ENCODE data around the gene LCTL. TPM values are rescaled to one million over a fixed set of nuclear protein-coding genes. Genes with fewer than 3 reads are reported as not detected.
A peak's percentile ranks its signal among the peaks of the same experiment; 100 is the strongest.

The LCTL gene
- total RNA-seq, 2 experiments from 2014 or later = not detected

DNA sequence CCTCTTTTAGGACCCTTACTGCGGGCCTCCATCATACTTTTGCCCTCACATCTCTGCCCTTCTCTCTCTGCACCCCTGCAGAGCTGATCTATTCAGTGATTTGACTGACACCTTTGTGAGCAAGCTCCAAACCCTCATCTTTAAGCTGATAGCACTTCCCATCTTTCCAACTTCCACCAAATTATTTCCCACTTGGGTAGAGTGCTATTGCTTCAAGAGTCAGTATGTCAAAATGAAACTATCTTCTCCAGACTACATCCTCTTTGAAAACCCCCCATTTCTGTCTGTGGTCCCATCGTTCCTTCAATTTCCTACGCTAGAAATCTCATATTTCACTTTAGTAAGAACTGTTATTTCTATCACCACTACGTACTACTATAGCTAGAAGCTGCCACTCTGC, 41.0 kb downstream of the LCTL start:
- ChIA-PET CTCF (ENCODE audit: unreplicated experiment) (no interaction called here), POLR2A (no interaction called here)
- H3K9me3 ChIP-seq (ENCODE audit: low read length) = no peaks in the 10 kb centered on the region
- no peaks in the 10 kb centered on the region for H3K4me1 ChIP-seq (ENCODE audit: insufficient read depth, low read length, poor library complexity, severe bottlenecking)
- H2AFZ ChIP-seq (ENCODE audit: low read length) = no peak overlapping the region
- intact Hi-C loops (cut with micrococcal nuclease; ENCODE audit: unreplicated experiment) = no loop called here
- no peaks in the 10 kb centered on the region for H4K20me1 ChIP-seq (ENCODE audit: insufficient read depth, low read length)
- no peak overlapping the region for H3K4me2 ChIP-seq (ENCODE audit: low read length)
- DNase-seq (ENCODE audit: low spot score) = no peak
- peaks cover 96% of the 10 kb centered on the region for H3K36me3 ChIP-seq (ENCODE audit: insufficient read depth, low read length)
- H3K4me3 ChIP-seq (ENCODE audit: low read depth, low read length, poor library complexity, severe bottlenecking) = no peak overlapping the region
- no TSS peak for BruUV-seq (replicated peaks)
- H3K27ac ChIP-seq (ENCODE audit: low read depth, low read length, poor library complexity, severe bottlenecking) = no peak overlapping the region
- TF ChIP-seq EZH2phosphoT487 (IDR thresholded peaks at IDR 0.05; ENCODE audit: borderline replicate concordance, low read depth, low read length) = no peak
- TF ChIP-seq, protein P1, sequence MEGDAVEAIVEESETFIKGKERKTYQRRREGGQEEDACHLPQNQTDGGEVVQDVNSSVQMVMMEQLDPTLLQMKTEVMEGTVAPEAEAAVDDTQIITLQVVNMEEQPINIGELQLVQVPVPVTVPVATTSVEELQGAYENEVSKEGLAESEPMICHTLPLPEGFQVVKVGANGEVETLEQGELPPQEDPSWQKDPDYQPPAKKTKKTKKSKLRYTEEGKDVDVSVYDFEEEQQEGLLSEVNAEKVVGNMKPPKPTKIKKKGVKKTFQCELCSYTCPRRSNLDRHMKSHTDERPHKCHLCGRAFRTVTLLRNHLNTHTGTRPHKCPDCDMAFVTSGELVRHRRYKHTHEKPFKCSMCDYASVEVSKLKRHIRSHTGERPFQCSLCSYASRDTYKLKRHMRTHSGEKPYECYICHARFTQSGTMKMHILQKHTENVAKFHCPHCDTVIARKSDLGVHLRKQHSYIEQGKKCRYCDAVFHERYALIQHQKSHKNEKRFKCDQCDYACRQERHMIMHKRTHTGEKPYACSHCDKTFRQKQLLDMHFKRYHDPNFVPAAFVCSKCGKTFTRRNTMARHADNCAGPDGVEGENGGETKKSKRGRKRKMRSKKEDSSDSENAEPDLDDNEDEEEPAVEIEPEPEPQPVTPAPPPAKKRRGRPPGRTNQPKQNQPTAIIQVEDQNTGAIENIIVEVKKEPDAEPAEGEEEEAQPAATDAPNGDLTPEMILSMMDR (conservative IDR thresholded peaks at IDR 0.05; ENCODE audit: low read length) = no peak
- H3K79me2 ChIP-seq (ENCODE audit: insufficient read depth, low read depth, low read length) = no peaks in the 10 kb centered on the region
- H3K9me2 ChIP-seq (ENCODE audit: insufficient read depth, low read length) = no peaks in the 10 kb centered on the region

DNA sequence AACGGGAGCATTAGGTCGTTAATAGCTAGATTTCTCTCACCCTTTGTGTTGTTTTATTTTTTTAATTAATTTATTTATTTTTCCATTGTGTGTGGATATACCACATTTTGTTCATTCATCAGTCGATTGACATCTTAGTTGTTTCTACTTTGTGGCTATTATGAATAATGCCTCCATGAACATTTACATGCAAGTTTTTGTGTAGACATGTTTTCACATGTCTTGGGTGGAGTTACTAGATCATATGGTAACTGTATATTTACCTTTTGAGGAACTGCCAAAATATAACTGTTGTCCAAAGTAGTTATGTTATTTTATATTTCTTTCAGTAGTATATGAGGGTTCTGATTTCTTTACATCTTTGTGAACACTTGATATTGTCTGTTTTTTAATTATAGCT, 41.9 kb downstream of the LCTL start:
- H3K4me2 ChIP-seq (ENCODE audit: low read length) = no peak overlapping the region
- DNase-seq (ENCODE audit: low spot score) = no peak
- peaks cover 97% of the 10 kb centered on the region for H3K36me3 ChIP-seq (ENCODE audit: insufficient read depth, low read length)
- BruUV-seq (replicated peaks) = no TSS peak
- no peak for TF ChIP-seq EZH2phosphoT487 (IDR thresholded peaks at IDR 0.05; ENCODE audit: borderline replicate concordance, low read depth, low read length)
- TF ChIP-seq, protein P1 (conservative IDR thresholded peaks at IDR 0.05; ENCODE audit: low read length) = no peak
- H4K20me1 ChIP-seq (ENCODE audit: insufficient read depth, low read length) = no peaks in the 10 kb centered on the region
- no peaks in the 10 kb centered on the region for H3K9me2 ChIP-seq (ENCODE audit: insufficient read depth, low read length)
- H3K27ac ChIP-seq (ENCODE audit: low read depth, low read length, poor library complexity, severe bottlenecking) = no peak overlapping the region
- H2AFZ ChIP-seq (ENCODE audit: low read length) = no peak overlapping the region
- intact Hi-C loops (cut with micrococcal nuclease; ENCODE audit: unreplicated experiment) = no loop called here
- H3K4me1 ChIP-seq (ENCODE audit: insufficient read depth, low read length, poor library complexity, severe bottlenecking) = no peaks in the 10 kb centered on the region
- H3K9me3 ChIP-seq (ENCODE audit: low read length) = no peaks in the 10 kb centered on the region
- ChIA-PET CTCF (ENCODE audit: unreplicated experiment) (no interaction called here), POLR2A (interaction anchor here (0.9 kb wide), 1 partner anchor 17 kb away, joined by 3 read pairs; no protein-coding TSS in a partner anchor)
- no peak overlapping the region for H3K4me3 ChIP-seq (ENCODE audit: low read depth, low read length, poor library complexity, severe bottlenecking)
- H3K79me2 ChIP-seq (ENCODE audit: insufficient read depth, low read depth, low read length) = no peaks in the 10 kb centered on the region

DNA sequence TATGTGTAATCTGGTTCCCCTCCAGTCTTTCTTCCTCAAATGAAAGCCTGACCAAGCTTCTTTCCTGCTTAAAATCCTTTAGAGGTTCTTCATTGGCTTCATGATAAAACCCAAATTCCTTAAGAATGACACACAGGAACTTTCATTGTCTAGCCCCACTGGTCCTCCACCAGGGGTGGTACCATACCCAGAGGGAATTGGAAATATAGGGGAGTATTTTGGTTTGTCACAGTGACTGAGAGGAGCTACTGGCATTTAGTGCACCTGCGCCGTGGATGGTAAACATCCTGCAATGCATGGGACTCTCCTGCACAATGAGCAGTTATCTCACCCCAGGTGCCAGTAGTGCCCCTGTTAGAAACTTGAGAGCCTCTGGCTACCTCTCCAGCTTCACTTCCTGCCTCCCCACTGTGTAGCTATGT, 49.9 kb downstream of the LCTL start:
- no TSS peak for BruUV-seq (replicated peaks)
- POLR2A ChIA-PET = interaction anchor here (1.6 kb wide), 1 partner anchor 11 kb away, joined by 5 read pairs; the partner anchor contains the start of genes RPL4 and ZWILCH
- H3K4me2 ChIP-seq (ENCODE audit: low read length) = no peak overlapping the region

More for the DNA sequence above, 49.9 kb downstream of the LCTL start:
- no peak for TF ChIP-seq EZH2phosphoT487 (IDR thresholded peaks at IDR 0.05; ENCODE audit: borderline replicate concordance, low read depth, low read length)
- TF ChIP-seq, protein P1 (conservative IDR thresholded peaks at IDR 0.05; ENCODE audit: low read length) = no peak
- no peaks in the 10 kb centered on the region for H3K9me2 ChIP-seq (ENCODE audit: insufficient read depth, low read length)
- peaks cover 13% of the 10 kb centered on the region for H3K4me1 ChIP-seq (ENCODE audit: insufficient read depth, low read length, poor library complexity, severe bottlenecking)
- intact Hi-C loops (cut with micrococcal nuclease; ENCODE audit: unreplicated experiment) = no loop called here
- H2AFZ ChIP-seq (ENCODE audit: low read length) = no peak overlapping the region
- no peaks in the 10 kb centered on the region for H4K20me1 ChIP-seq (ENCODE audit: insufficient read depth, low read length)
- H3K79me2 ChIP-seq (ENCODE audit: insufficient read depth, low read depth, low read length) = no peaks in the 10 kb centered on the region
- CTCF ChIA-PET (ENCODE audit: unreplicated experiment) = no interaction called here
- peak overlapping the region; percentile 41 for H3K27ac ChIP-seq (ENCODE audit: low read depth, low read length, poor library complexity, severe bottlenecking)
- no peaks in the 10 kb centered on the region for H3K9me3 ChIP-seq (ENCODE audit: low read length)
- peaks cover 94% of the 10 kb centered on the region for H3K36me3 ChIP-seq (ENCODE audit: insufficient read depth, low read length)
- H3K4me3 ChIP-seq (ENCODE audit: low read depth, low read length, poor library complexity, severe bottlenecking) = no peak overlapping the region
- peak; percentile 61 for DNase-seq (ENCODE audit: low spot score)

All from OCI-LY7 (cell line).